Suprapubic skin (tissue), 4 donors: ENCODE measurements around the gene CADPS.

ENCODE experiments used
- CTCF ChIP-seq, 2 donors: fragments of 200-600 bp in 1 of 2; fragments of 450-650 bp in 1 of 2; sonication (generic) in 1 of 2; IDR thresholded peaks; one replicate each; pipeline ENCODE4 v1.5.1; 2016 to 2019; ENCODE audit warnings: antibody characterized with exemption in 2 of 2, mild to moderate bottlenecking in 1 of 2, moderate library complexity in 1 of 2
- EP300 ChIP-seq: sonication (generic); formaldehyde crosslinking; IDR thresholded peaks from one replicate; pipeline ENCODE4 v1.6.1; 2017; ENCODE audit warnings: antibody characterized with exemption
- POLR2A ChIP-seq, 2 donors: fragments of 450-650 bp; IDR thresholded peaks; one replicate each; pipeline ENCODE4 v1.6.1; 2017; ENCODE audit warnings: antibody characterized with exemption in 2 of 2, mild to moderate bottlenecking in 2 of 2, moderate library complexity in 2 of 2
- POLR2AphosphoS5 ChIP-seq, 3 donors: sonication (generic); formaldehyde crosslinking; IDR thresholded peaks; one replicate each; pipeline ENCODE4 v1.6.1; 2017; ENCODE audit warnings: antibody characterized with exemption in 3 of 3

- no peak for TF ChIP-seq POLR2A (IDR thresholded peaks at IDR 0.05)
- no peak for TF ChIP-seq CTCF (IDR thresholded peaks at IDR 0.05)
- TF ChIP-seq POLR2AphosphoS5 (IDR thresholded peaks at IDR 0.05) = no peak
- TF ChIP-seq EP300 = no peak
Observed at GRCh38 chr3:62682826-62683225, 192.4 kb downstream of the CADPS start.
